HEK293T (cell line): ENCODE measurements around the gene FSHB.

ENCODE experiments used
- CTCF ChIA-PET: fragments of 350-600 bp; formaldehyde crosslinking; extraction: SDS; loops from one replicate; lab custom pipeline; 2021; ENCODE audit warnings: antibody characterized with exemption, inconsistent platforms; lab: Yijun Ruan, JAX
- POLR2A ChIA-PET: fragments of 350-600 bp; formaldehyde crosslinking; extraction: SDS; loops from one replicate; lab custom pipeline; 2020; ENCODE audit warnings: antibody characterized with exemption, inconsistent platforms; lab: Yijun Ruan, JAX
- DNase-seq: peaks from one replicate; pipeline ENCODE4 v3.0.0; 2012; ENCODE audit warnings: mixed read lengths; ENCODE audit errors: extremely low spot score
- ARNT ChIP-seq: fragments of 450-650 bp; IDR thresholded peaks from 2 replicates; pipeline ENCODE4 v1.6.1; 2017; ENCODE audit warnings: mild to moderate bottlenecking
- BHLHE40 ChIP-seq: fragments of 450-650 bp; IDR thresholded peaks from 2 replicates; pipeline ENCODE4 v1.6.1; 2016; ENCODE audit warnings: mild to moderate bottlenecking, moderate library complexity, borderline replicate concordance
- CTBP1 ChIP-seq: fragments of 450-650 bp; IDR thresholded peaks from 2 replicates; pipeline ENCODE4 v1.6.1; 2016; ENCODE audit warnings: borderline replicate concordance
- ELF4 ChIP-seq: fragments of 450-650 bp; IDR thresholded peaks from 2 replicates; pipeline ENCODE4 v1.6.1; 2017; ENCODE audit warnings: antibody characterized with exemption
- FOXA1 ChIP-seq: fragments of 450-650 bp; IDR thresholded peaks from 2 replicates; pipeline ENCODE4 v1.6.1; 2016; ENCODE audit warnings: mild to moderate bottlenecking
- FOXK2 ChIP-seq: fragments of 450-650 bp; IDR thresholded peaks from 2 replicates; pipeline ENCODE4 v1.6.1; 2016; ENCODE audit warnings: mild to moderate bottlenecking
- FOXM1 ChIP-seq: fragments of 450-650 bp; IDR thresholded peaks from 2 replicates; pipeline ENCODE4 v1.6.1; 2017; ENCODE audit warnings: mild to moderate bottlenecking, borderline replicate concordance
- HDGF ChIP-seq: fragments of 450-650 bp; IDR thresholded peaks from 2 replicates; pipeline ENCODE4 v1.6.1; 2017; ENCODE audit warnings: antibody characterized with exemption, borderline replicate concordance
- L3MBTL2 ChIP-seq: fragments of 450-650 bp; conservative IDR thresholded peaks from 2 replicates; pipeline ENCODE4 v1.6.1; 2016; ENCODE audit warnings: mild to moderate bottlenecking
- LEF1 ChIP-seq: fragments of 450-650 bp; IDR thresholded peaks from 2 replicates; pipeline ENCODE4 v1.6.1; 2017; ENCODE audit warnings: mild to moderate bottlenecking, borderline replicate concordance
- NFRKB ChIP-seq: fragments of 450-650 bp; IDR thresholded peaks from 2 replicates; pipeline ENCODE4 v1.6.1; 2016; ENCODE audit warnings: mild to moderate bottlenecking, moderate library complexity
- PKNOX1 ChIP-seq: fragments of 450-650 bp; IDR thresholded peaks from 2 replicates; pipeline ENCODE4 v1.6.1; 2016
- SP1 ChIP-seq: fragments of 450-650 bp; IDR thresholded peaks from 2 replicates; pipeline ENCODE4 v1.6.1; 2017
- SUZ12 ChIP-seq: fragments of 450-650 bp; IDR thresholded peaks from 2 replicates; pipeline ENCODE4 v1.6.1; 2016; ENCODE audit warnings: mild to moderate bottlenecking
- TARDBP ChIP-seq: fragments of 450-650 bp; IDR thresholded peaks from 2 replicates; pipeline ENCODE4 v1.6.1; 2016
- ZNF384 ChIP-seq: fragments of 450-650 bp; IDR thresholded peaks from 2 replicates; pipeline ENCODE4 v1.6.1; 2016

Gene FSHB

GRCh38 chr11:30239025-30239424 lies 8.2 kb downstream of the FSHB start:
- CTCF ChIA-PET = no interaction called here
- DNase-seq = no peak
- POLR2A ChIA-PET = no interaction called here
- no peak for TF ChIP-seq HDGF
- TF ChIP-seq LEF1 = no peak
- no peak for TF ChIP-seq TARDBP
- TF ChIP-seq NFRKB = no peak
- TF ChIP-seq FOXK2 = no peak
- TF ChIP-seq L3MBTL2 = no peak
- no peak for TF ChIP-seq FOXM1
- no peak for TF ChIP-seq SUZ12
- TF ChIP-seq ELF4 = no peak
- TF ChIP-seq ZNF384 = no peak
- TF ChIP-seq PKNOX1 = no peak
- no peak for TF ChIP-seq FOXA1
- no peak for TF ChIP-seq ARNT

GRCh38 chr11:30244265-30244664 lies 13.5 kb downstream of the FSHB start:
- no peak for TF ChIP-seq ZNF384
- no peak for DNase-seq
- ChIA-PET CTCF (no interaction called here), POLR2A (no interaction called here)

- TF ChIP-seq NFRKB = no peak
- TF ChIP-seq LEF1 = no peak
- no peak for TF ChIP-seq FOXM1
- no peak for TF ChIP-seq SP1
- TF ChIP-seq FOXK2 = no peak
- no peak for TF ChIP-seq ARNT
- no peak for DNase-seq
- POLR2A ChIA-PET = no interaction called here
- CTCF ChIA-PET = no interaction called here
Measured at GRCh38 chr11:30245621-30246020, 14.8 kb downstream of the FSHB start.

- DNase-seq = no peak
- CTCF ChIA-PET = interaction anchor here (1.5 kb wide), 1 partner anchor 13 kb away, joined by 6 read pairs; no protein-coding TSS in a partner anchor
- TF ChIP-seq HDGF = no peak
- no peak for TF ChIP-seq BHLHE40
- no peak for TF ChIP-seq SP1
- no peak for TF ChIP-seq PKNOX1
- POLR2A ChIA-PET = interaction anchor here (1.9 kb wide), 1 partner anchor 68 kb away, joined by 4 read pairs; the partner anchor contains the start of gene ARL14EP
Measured at GRCh38 chr11:30254307-30255298, 23.8 kb downstream of the FSHB start.

- ChIA-PET CTCF (interaction anchor here (1.5 kb wide), 1 partner anchor 14 kb away, joined by 6 read pairs; no protein-coding TSS in a partner anchor), POLR2A (interaction anchor here (1.9 kb wide), 1 partner anchor 67 kb away, joined by 4 read pairs; the partner anchor contains the start of gene ARL14EP)
- no peak for TF ChIP-seq FOXM1
- no peak for TF ChIP-seq LEF1
- TF ChIP-seq FOXK2 = no peak
- TF ChIP-seq HDGF = no peak
- TF ChIP-seq PKNOX1 = no peak
- no peak for TF ChIP-seq TARDBP
- no peak for TF ChIP-seq CTBP1
- TF ChIP-seq ARNT = no peak
- no peak for TF ChIP-seq BHLHE40
- no peak for TF ChIP-seq SUZ12
- TF ChIP-seq ELF4 = no peak
- no peak for TF ChIP-seq FOXA1
- TF ChIP-seq SP1 = no peak
- TF ChIP-seq L3MBTL2 = no peak
- no peak for TF ChIP-seq ZNF384
- no peak for DNase-seq
Measured at GRCh38 chr11:30255637-30256036, 24.8 kb downstream of the FSHB start.

- ChIA-PET CTCF (no interaction called here), POLR2A (no interaction called here)
- TF ChIP-seq FOXA1 (no peak), HDGF (no peak), ELF4 (no peak), FOXM1 (no peak), TARDBP (no peak), FOXK2 (no peak), ZNF384 (no peak)
- DNase-seq = no peak
Measured at GRCh38 chr11:30257058-30257457, 26.2 kb downstream of the FSHB start.

- ChIA-PET CTCF (no interaction called here), POLR2A (no interaction called here)
- TF ChIP-seq FOXK2 (no peak), TARDBP (no peak), NFRKB (no peak), SUZ12 (no peak), BHLHE40 (no peak), CTBP1 (no peak), PKNOX1 (no peak), LEF1 (no peak), ELF4 (no peak), FOXM1 (no peak), HDGF (no peak), ARNT (no peak), FOXA1 (no peak), ZNF384 (no peak), SP1 (no peak)
- DNase-seq = no peak
Measured at GRCh38 chr11:30258679-30259078, 27.9 kb downstream of the FSHB start.
